Testis (tissue), 5 donors: ENCODE data around the gene MLPH. TPM values are rescaled to one million over a fixed set of nuclear protein-coding genes. Genes with fewer than 3 reads are reported as not detected.

ENCODE experiments used
- DNase-seq: peaks from one replicate; pipeline ENCODE4 v3.0.0-alpha.2; 2019
- H3K27ac ChIP-seq, 2 donors: fragments of 200-600 bp; sonication (generic); one replicate each; pipeline ENCODE4 v1.5.1; 2019
- H3K27me3 ChIP-seq: fragments of 200-600 bp; sonication (generic); one replicate; pipeline ENCODE4 v1.5.1; 2019
- H3K36me3 ChIP-seq: fragments of 200-600 bp; sonication (generic); one replicate; pipeline ENCODE4 v1.5.1; 2017; ENCODE audit warnings: low read depth; ENCODE audit errors: missing control alignments
- H3K4me1 ChIP-seq: fragments of 200-600 bp; sonication (generic); one replicate; pipeline ENCODE4 v1.5.1; 2019
- H3K4me3 ChIP-seq, 2 donors: fragments of 200-600 bp; sonication (generic); one replicate each; pipeline ENCODE4 v1.5.1; 2017 to 2019
- H3K9me3 ChIP-seq: fragments of 200-600 bp; sonication (generic); one replicate; pipeline ENCODE4 v1.5.1; 2017
- CTCF ChIP-seq, 3 experiments: fragments of 450-650 bp in 2 of 3; fragments of 200-600 bp in 1 of 3; sonication (generic) in 1 of 3; IDR thresholded peaks; one replicate each; pipeline ENCODE4 v1.5.1; 2016 to 2019; ENCODE audit warnings: antibody characterized with exemption in 3 of 3, mild to moderate bottlenecking in 2 of 3, moderate library complexity in 1 of 3
- POLR2A ChIP-seq: fragments of 450-650 bp; IDR thresholded peaks from one replicate; pipeline ENCODE4 v1.6.1; 2017; ENCODE audit warnings: antibody characterized with exemption, mild to moderate bottlenecking, moderate library complexity
- WGBS, 2 donors: methylation state at CpG; one replicate each; pipeline ENCODE4 v1.1.5; 2018; 5-methylcytosine and 5-hydroxymethylcytosine counted together
- intact Hi-C: fragments of 100-400 bp; cut with DNase I; formaldehyde crosslinking; loops from one replicate; pipeline ENCODE4 v1.15.1; 2023; ENCODE audit warnings: low total_unique reads
- long read RNA-seq, 2 donors: transcript quantifications; one replicate each; lab custom pipeline, GENCODE V29; 2026
- polyA plus RNA-seq: library from polyadenylated mRNA; stranded (reverse); fragments of 350-450 nt; fragmentation: Illumina TruSeq; extraction: RNeasy Lipid Tissue Mini Kit (QIAGEN cat#74804); gene quantifications from one replicate; pipeline ENCODE4 v1.2.3, GENCODE V29; 2014; ENCODE audit warnings: low read depth, low replicate concordance; ENCODE audit not compliant: insufficient read depth
- total RNA-seq, 2 donors: library from RNA; depleted of rRNA; stranded (reverse); fragments of >200 nt; gene quantifications; one replicate each; pipeline ENCODE4 v1.2.3, GENCODE V29; 2016

The MLPH gene, protein sequence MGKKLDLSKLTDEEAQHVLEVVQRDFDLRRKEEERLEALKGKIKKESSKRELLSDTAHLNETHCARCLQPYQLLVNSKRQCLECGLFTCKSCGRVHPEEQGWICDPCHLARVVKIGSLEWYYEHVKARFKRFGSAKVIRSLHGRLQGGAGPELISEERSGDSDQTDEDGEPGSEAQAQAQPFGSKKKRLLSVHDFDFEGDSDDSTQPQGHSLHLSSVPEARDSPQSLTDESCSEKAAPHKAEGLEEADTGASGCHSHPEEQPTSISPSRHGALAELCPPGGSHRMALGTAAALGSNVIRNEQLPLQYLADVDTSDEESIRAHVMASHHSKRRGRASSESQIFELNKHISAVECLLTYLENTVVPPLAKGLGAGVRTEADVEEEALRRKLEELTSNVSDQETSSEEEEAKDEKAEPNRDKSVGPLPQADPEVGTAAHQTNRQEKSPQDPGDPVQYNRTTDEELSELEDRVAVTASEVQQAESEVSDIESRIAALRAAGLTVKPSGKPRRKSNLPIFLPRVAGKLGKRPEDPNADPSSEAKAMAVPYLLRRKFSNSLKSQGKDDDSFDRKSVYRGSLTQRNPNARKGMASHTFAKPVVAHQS
- total RNA-seq (1 to 10 TPM; 6.5 to 7.4 TPM), polyA plus RNA-seq (5.5 TPM)
- long read RNA-seq, donor 1, partial matches to known transcripts = 0 of 1 reads
- long read RNA-seq, donor 1, other reads (novel, unspliced or antisense) = 0 of 1 reads
- long read RNA-seq, donor 2 = 0 reads

GRCh38 chr2:237486819-237487448 lies at the start of gene MLPH:
Gene MLPH (plus strand): TSS chr2:237487251. CDS start chr2:237493427, 6,176 bp downstream.
- no peak within 1 kb of the TSS for H3K27ac ChIP-seq
- WGBS, 2 donors = 2% methylated on average over 11 to 59 of the region's 63 CpGs
- H3K4me1 ChIP-seq = peaks cover 17% of the 10 kb centered on the region

GRCh38 chr2:237437566-237437965 lies 49.5 kb upstream of the MLPH start:
- WGBS, 2 donors = 77 to 92% methylated on average over 5 of the region's 5 CpGs
- H3K4me3 ChIP-seq = no peak overlapping the region
- no peaks in the 10 kb centered on the region for H3K27me3 ChIP-seq
- no peaks in the 10 kb centered on the region for H3K9me3 ChIP-seq
- TF ChIP-seq CTCF (IDR thresholded peaks at IDR 0.05) (no peak), POLR2A (no peak)
- intact Hi-C loops = no loop called here
- peaks cover 22% of the 10 kb centered on the region for H3K4me1 ChIP-seq
- no peaks in the 10 kb centered on the region for H3K36me3 ChIP-seq
- no peak for DNase-seq
- H3K27ac ChIP-seq = no peak overlapping the region

More at GRCh38 chr2:237486819-237487448, at the start of gene MLPH:
- H3K9me3 ChIP-seq = no peaks in the 10 kb centered on the region
- no peaks in the 10 kb centered on the region for H3K36me3 ChIP-seq
- H3K4me3 ChIP-seq = peak within 1 kb of the TSS; percentile 26 to 63
- intact Hi-C loops = no loop called here
- TF ChIP-seq CTCF (IDR thresholded peaks at IDR 0.05) (no peak), POLR2A (no peak)
- no peaks in the 10 kb centered on the region for H3K27me3 ChIP-seq
- DNase-seq = peak; percentile 62

- WGBS, 2 donors = 54 to 62% methylated on average over 5 to 8 of the region's 8 CpGs
- TF ChIP-seq CTCF (IDR thresholded peaks at IDR 0.05) = no peak
- TF ChIP-seq POLR2A = no peak
- Histone ChIP-seq H3K4me3 (no peak overlapping the region), H3K9me3 (no peaks in the 10 kb centered on the region), H3K27ac (no peak overlapping the region), H3K36me3 (no peaks in the 10 kb centered on the region), H3K4me1 (peaks cover 16% of the 10 kb centered on the region), H3K27me3 (no peaks in the 10 kb centered on the region)
- intact Hi-C loops = no loop called here
- DNase-seq = no peak
These were observed 48.7 kb upstream of the MLPH start for GRCh38 chr2:237438080-237438940.

GRCh38 chr2:237440819-237441281 lies 46.2 kb upstream of the MLPH start:
- H3K36me3 ChIP-seq = no peaks in the 10 kb centered on the region
- intact Hi-C loops = no loop called here
- WGBS, 2 donors = 55 to 65% methylated on average over 2 of the region's 2 CpGs
- H3K27me3 ChIP-seq = no peaks in the 10 kb centered on the region
- H3K27ac ChIP-seq = no peak overlapping the region
- no peak for DNase-seq
- H3K4me3 ChIP-seq = no peak overlapping the region
- H3K4me1 ChIP-seq = peaks cover 4% of the 10 kb centered on the region
- no peak for TF ChIP-seq POLR2A
- no peak for TF ChIP-seq CTCF (IDR thresholded peaks at IDR 0.05)
- H3K9me3 ChIP-seq = no peaks in the 10 kb centered on the region
